Activated CD8-positive, alpha-beta T cell treated with anti-CD3 and anti-CD28 coated beads for 36 hours (primary cell): ENCODE results near the gene SEMA6C. TPM values are rescaled to one million over a fixed set of nuclear protein-coding genes. Genes with fewer than 3 reads are reported as not detected.

Experiments
- ATAC-seq: fragments of 200-7000 bp; cut with Tn5 transposase; one replicate; pipeline ENCODE4 v1.10.0; 2021; ENCODE audit warnings: mild to moderate bottlenecking, moderate library complexity
- CTCF ChIA-PET: fragments of 350-600 bp; sonication (Branson Sonifier 250); formaldehyde crosslinking; loops from one replicate; lab custom pipeline; 2021; ENCODE audit warnings: antibody characterized with exemption; lab: Charles Lee
- POLR2A ChIA-PET: fragments of 350-600 bp; sonication (Branson Sonifier 250); formaldehyde crosslinking; loops from one replicate; lab custom pipeline; 2021; ENCODE audit warnings: antibody characterized with exemption; lab: Charles Lee
- DNase-seq: peaks from one replicate; pipeline ENCODE4 v3.0.0-alpha.2; 2020
- H3K27ac Mint-ChIP-seq: one replicate; pipeline ENCODE4 v1.8.0; 2021; ENCODE audit warnings: mild to moderate bottlenecking, mixed read lengths
- H3K27me3 Mint-ChIP-seq: one replicate; pipeline ENCODE4 v1.8.0; 2021; ENCODE audit warnings: mixed read lengths
- H3K36me3 Mint-ChIP-seq: one replicate; pipeline ENCODE4 v1.8.0; 2021; ENCODE audit warnings: low read depth, mixed read lengths
- H3K4me1 Mint-ChIP-seq: one replicate; pipeline ENCODE4 v1.8.0; 2021; ENCODE audit warnings: low read depth, mixed read lengths
- H3K4me3 Mint-ChIP-seq: one replicate; pipeline ENCODE4 v1.8.0; 2021; ENCODE audit warnings: mild to moderate bottlenecking, moderate library complexity, mixed read lengths
- H3K9me3 Mint-ChIP-seq: one replicate; pipeline ENCODE4 v1.8.0; 2021; ENCODE audit warnings: mixed read lengths
- CTCF ChIP-seq: fragments of 200-600 bp; IDR thresholded peaks from one replicate; pipeline ENCODE4 v1.8.0; 2022; ENCODE audit warnings: antibody characterized with exemption, mild to moderate bottlenecking
- intact Hi-C: fragments of 100-400 bp; cut with micrococcal nuclease; formaldehyde crosslinking; loops from one replicate; pipeline ENCODE4 v1.10.0; 2022
- total RNA-seq, 2 experiments: library from RNA; stranded (reverse); gene quantifications; one replicate each; pipeline ENCODE4 v1.2.3, GENCODE V29; 2021

Gene SEMA6C
- total RNA-seq, 2 experiments from 2014 or later = 3.4 to 3.7 TPM

- H3K36me3 Mint-ChIP-seq = peaks cover 25% of the 10 kb centered on the region
- no peaks in the 10 kb centered on the region for H3K9me3 Mint-ChIP-seq
- H3K4me3 Mint-ChIP-seq = no peak overlapping the region
- ATAC-seq (no peak), DNase-seq (no peak)
- POLR2A ChIA-PET = interaction anchor here (0.6 to 0.9 kb wide), 2 partner anchors 11 to 63 kb away, joined by 3 read pairs; no protein-coding TSS in a partner anchor
- intact Hi-C loops = no loop called here
- TF ChIP-seq CTCF = no peak
- CTCF ChIA-PET = interaction anchor here (0.7 to 2.3 kb wide), 8 partner anchors 12 to 77 kb away, joined by 3 to 8 read pairs (median 4); partner anchors contain the start of genes TNFAIP8L2 and VPS72
- no peaks in the 10 kb centered on the region for H3K4me1 Mint-ChIP-seq
- H3K27ac Mint-ChIP-seq = peak overlapping the region; percentile 70
- no peaks in the 10 kb centered on the region for H3K27me3 Mint-ChIP-seq
Measured at GRCh38 chr1:151176514-151177045, 30.1 kb upstream of the SEMA6C start.

GRCh38 chr1:151175863-151176262 lies 29.4 kb upstream of the SEMA6C start, which contains the start of gene TMOD4:
TSS of gene TMOD4 (minus strand) at chr1:151175981. CDS start at chr1:151174875, 1,106 bp downstream.
- ATAC-seq (peak; percentile 80), DNase-seq (no peak)
- peak; percentile 63 for TF ChIP-seq CTCF
- intact Hi-C loops = no loop called here
- ChIA-PET CTCF (interaction anchor here (0.9 to 2.3 kb wide), 6 partner anchors 13 to 77 kb away, joined by 3 to 8 read pairs (median 4); partner anchors contain the start of gene VPS72), POLR2A (interaction anchor here (0.9 to 1.7 kb wide), 2 partner anchors 12 to 14 kb away, joined by 3 to 7 read pairs; partner anchors contain the start of gene VPS72)
- Mint-ChIP-seq H3K4me1 (no peaks in the 10 kb centered on the region), H3K36me3 (peaks cover 21% of the 10 kb centered on the region), H3K27ac (peak within 1 kb of the TSS; percentile 70), H3K4me3 (no peak within 1 kb of the TSS), H3K9me3 (no peaks in the 10 kb centered on the region), H3K27me3 (no peaks in the 10 kb centered on the region)

DNA sequence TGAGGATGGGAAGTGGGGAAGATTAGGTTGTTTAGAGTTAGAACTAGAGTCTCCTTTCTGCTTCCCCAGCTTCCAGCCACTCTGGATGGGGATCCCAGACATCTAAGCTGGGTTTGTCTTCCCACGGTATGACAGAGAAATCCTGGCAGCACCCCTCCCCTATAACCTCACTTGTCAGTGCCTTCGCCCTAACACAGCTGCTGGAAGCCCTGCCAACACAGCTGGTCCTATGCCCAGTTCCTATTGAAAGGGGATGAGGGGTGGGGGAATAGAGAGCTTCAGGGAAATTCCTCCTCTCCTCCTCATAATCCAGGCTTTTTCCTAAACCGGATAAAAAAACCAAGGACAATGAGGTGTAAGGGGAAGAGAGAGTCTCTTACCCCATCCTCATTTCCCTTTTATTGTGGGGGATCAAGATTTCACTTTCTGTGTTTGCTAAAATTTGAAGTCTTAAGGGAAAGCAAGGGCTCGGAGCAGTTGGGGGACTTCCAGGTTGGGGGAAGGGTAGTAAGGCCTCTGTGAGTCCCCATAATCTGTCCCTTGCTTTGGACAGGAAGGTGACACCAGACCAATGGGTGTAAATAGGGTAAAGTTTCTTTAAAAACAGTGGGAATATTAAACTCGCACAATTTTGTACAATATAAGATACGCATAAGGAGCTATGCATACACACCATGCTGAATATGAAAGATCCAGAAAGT lies 28.8 kb upstream of the SEMA6C start:
- no peaks in the 10 kb centered on the region for H3K4me1 Mint-ChIP-seq
- H3K4me3 Mint-ChIP-seq = no peak overlapping the region
- no peak for DNase-seq
- H3K36me3 Mint-ChIP-seq = peaks cover 18% of the 10 kb centered on the region
- no peaks in the 10 kb centered on the region for H3K9me3 Mint-ChIP-seq
- H3K27me3 Mint-ChIP-seq = no peaks in the 10 kb centered on the region
- ChIA-PET CTCF (interaction anchor here (0.9 to 2.3 kb wide), 6 partner anchors 32 to 77 kb away, joined by 3 to 8 read pairs (median 3); no protein-coding TSS in a partner anchor), POLR2A (interaction anchor here (0.9 to 1.7 kb wide), 2 partner anchors 13 to 14 kb away, joined by 3 to 7 read pairs; partner anchors contain the start of gene VPS72)
- no peak for ATAC-seq
- intact Hi-C loops = no loop called here
- no peak overlapping the region for H3K27ac Mint-ChIP-seq
- TF ChIP-seq CTCF = no peak

GRCh38 chr1:151171190-151171589 lies 24.8 kb upstream of the SEMA6C start:
- H3K4me1 Mint-ChIP-seq = peaks cover 15% of the 10 kb centered on the region
- DNase-seq (no peak), ATAC-seq (no peak)
- no peaks in the 10 kb centered on the region for H3K9me3 Mint-ChIP-seq
- H3K27ac Mint-ChIP-seq = no peak overlapping the region
- peaks cover 33% of the 10 kb centered on the region for H3K36me3 Mint-ChIP-seq
- no peaks in the 10 kb centered on the region for H3K27me3 Mint-ChIP-seq
- no peak for TF ChIP-seq CTCF
- no peak overlapping the region for H3K4me3 Mint-ChIP-seq
- intact Hi-C loops = no loop called here
- ChIA-PET CTCF (interaction anchor here (1.0 to 1.1 kb wide), 2 partner anchors 22 to 81 kb away, joined by 4 read pairs; no protein-coding TSS in a partner anchor), POLR2A (interaction anchor here (0.9 to 1.3 kb wide), 4 partner anchors 11 to 18 kb away, joined by 3 read pairs; partner anchors contain the start of gene VPS72)
